ENCODE results near the gene SNRNP200. TPM values are rescaled to one million over a fixed set of nuclear protein-coding genes. Genes with fewer than 3 reads are reported as not detected.
"Not testable (repeated sequence)": the region's sequence is repeated elsewhere in the genome, so short reads cannot be mapped to it uniquely, and the experiment has no call there.

Gene SNRNP200
- total RNA-seq, 1 experiment from 2014 or later = 28.8 TPM

DNA sequence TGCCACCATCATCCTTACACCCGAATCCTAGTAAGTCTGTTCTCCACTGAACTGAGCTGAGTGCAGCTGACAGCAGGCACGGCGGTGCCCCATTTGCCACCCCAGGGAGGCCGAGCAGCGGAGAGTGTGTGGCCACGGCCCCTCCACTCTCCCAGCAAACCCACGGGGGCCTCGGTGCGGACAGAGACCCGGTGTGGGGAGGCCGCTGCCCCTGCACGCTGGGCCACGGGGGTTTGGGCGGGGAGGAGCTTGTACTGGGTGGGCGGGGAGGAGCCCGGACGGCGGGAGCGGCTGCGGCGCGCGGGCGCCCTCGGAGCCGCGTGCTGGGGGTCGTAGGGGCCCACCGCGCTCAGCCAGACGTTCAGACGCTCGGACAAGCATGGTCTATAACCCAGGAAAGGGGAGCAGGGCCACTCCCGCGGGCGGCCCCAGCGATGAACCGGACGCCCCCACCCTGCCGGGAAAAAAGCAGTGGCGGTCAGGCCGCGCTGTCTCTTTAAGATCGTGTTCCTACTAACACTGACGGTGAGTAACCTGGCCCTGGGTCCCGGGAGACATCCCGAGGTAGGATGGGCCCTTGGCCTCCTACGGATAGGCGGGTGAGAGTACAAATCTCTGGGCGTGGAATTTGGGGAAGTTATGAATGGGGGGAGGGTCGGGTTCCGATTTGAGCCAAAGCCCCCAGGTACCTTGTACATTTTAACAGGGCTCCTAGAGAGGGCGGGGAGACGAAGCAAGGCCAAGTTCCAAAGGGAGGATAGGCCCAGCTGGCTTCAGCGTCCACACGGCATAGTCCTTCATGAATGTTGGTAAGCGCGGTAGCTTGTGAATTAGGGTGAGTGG is 19.9 kb upstream of the SNRNP200 start, which contains the start of gene ITPRIPL1:
TSS of gene ITPRIPL1 (plus strand) at position 277 of the 843 bp plus-strand sequence. CDS start at position 800, 523 bp downstream.
- no peak for DNase-seq (ENCODE audit: low read depth)

- no peak for DNase-seq (ENCODE audit: low read depth)
These were observed 19.3 kb upstream of the SNRNP200 start for GRCh38 chr2:96324721-96325040.

GRCh38 chr2:96323849-96324248 is 18.5 kb upstream of the SNRNP200 start:
- DNase-seq (ENCODE audit: low read depth) = no peak

GRCh38 chr2:96320728-96321622 is 15.6 kb upstream of the SNRNP200 start:
- DNase-seq (ENCODE audit: low read depth) = peak; percentile 41

DNA sequence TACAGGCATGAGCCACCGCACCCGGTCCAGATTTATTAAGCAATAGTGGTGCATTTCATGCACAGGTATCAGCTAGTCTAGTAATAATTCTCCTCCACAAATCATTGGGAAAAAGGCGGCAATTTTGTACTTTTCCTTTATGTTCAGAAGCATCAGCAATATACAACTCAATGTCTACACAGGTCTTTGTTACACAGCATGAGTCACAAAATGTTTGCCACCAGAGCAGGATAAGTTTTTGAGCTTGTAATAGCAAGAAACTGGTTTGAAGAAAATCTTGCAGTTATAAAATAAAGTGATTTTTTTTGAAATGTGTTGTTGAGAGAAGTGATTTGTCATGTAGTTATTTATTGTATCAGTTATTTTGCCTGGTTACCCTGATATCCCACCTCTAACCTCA is 15.0 kb upstream of the SNRNP200 start:
- no peak for DNase-seq (ENCODE audit: low read depth)

DNA sequence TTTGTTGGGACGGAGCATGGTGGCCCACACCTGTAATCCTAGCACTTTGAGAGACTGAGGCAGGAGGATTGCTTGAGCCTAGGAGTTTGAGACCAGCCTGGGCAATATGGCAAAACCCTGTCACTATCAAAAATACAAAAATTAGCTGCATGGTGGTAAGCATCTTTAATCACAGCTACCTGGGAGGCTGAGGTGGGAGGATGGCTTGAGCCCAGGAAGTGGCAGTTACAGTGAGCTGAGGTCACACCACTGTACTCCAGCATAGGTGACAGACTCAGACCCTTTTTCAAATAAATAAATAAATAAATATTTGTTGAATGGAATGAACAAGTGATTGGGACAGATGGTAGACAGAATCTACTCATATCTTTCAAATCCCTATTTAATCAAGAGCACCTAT is 14.1 kb upstream of the SNRNP200 start:
- no peak for DNase-seq (ENCODE audit: low read depth)

DNA sequence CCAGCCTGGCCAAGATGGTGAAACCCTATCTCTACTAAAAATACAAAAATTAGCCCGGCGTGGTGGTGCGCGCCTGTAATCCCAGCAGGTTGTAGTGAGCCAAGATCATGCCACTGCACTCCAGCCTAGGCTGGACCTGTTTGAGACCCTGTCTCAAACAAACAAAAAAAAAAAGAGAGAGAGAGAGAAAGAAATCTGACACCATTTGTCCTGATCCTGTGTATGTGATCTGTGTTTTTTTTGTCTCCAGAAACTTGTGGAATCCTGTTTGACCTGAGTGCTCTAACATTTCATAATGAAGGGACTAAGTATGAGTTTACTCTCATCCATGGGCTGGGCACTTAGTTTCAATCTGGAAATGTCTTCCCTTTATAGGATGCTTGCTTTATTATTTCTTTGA is 13.4 kb upstream of the SNRNP200 start:
- no peak for DNase-seq (ENCODE audit: low read depth)

DNA sequence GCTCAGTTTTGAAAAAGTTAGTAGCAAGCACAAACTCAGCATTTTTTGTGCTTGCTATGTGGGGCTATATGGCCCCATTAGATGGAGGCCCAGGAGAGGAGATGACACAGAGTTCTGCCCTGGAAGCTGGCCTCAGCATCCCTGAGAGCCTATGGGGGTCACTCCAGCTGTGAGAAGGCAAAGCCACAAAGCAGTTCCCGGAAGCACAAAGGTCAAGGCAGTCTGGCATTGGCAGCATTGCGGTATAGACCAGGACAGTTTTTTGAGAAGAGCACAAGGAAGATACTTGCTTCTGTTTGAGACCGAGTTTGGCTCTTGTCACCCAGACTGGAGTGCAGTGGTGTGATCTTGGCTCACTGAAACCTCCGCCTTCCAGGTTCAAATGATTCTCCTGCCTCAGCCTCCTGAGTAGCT is 12.2 kb upstream of the SNRNP200 start:
- no peak for DNase-seq (ENCODE audit: low read depth)

DNA sequence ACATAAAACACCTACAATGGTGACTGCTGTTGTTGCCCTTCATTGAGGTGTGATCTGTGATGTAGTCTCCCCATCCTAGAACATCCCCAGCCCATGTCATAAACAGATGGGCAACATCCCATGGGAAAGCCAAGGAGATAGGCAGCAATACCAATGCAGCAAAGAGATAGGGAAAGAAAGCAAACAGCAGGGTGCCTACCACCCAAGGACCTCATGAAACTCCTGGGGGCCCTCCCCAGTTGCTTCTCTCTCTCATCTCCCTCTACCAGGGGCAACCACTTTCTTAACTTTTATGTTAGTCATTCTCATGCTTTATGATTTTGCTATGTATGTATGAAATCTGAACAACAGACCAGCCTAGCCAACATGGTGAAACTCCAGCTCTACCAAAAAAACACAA is 11.7 kb upstream of the SNRNP200 start:
- DNase-seq (ENCODE audit: low read depth) = no peak

- DNase-seq (ENCODE audit: low read depth) = peak; percentile 70
These were observed 10.2 kb upstream of the SNRNP200 start for GRCh38 chr2:96315400-96316071.

DNA sequence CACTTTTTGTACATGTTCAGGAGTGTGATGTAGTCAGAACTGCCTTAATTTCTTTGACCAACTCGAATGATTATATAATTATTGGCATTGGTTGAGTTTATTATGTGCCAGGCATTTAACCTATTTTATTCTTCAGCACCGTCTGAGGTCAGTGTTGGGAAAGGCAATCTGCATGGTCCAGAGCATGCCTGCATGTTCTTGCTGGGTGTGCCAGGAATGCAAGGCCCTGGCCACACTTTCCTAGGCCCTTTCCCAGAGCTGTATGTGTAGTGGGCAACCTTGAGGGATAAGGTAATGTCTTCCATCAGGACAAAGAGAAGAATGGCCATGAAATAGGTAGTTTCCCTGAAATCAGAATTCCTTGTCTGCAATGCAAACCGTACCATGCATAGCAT is 9.7 kb upstream of the SNRNP200 start:
- DNase-seq (ENCODE audit: low read depth) = no peak

GRCh38 chr2:96308248-96308647 is 2.9 kb upstream of the SNRNP200 start:
- DNase-seq (ENCODE audit: low read depth) = no peak

GRCh38 chr2:96306370-96306769 is 1.0 kb upstream of the SNRNP200 start:
- no peak for DNase-seq (ENCODE audit: low read depth)

- no peak for DNase-seq (ENCODE audit: low read depth)
These were observed 598 bp upstream of the SNRNP200 start for GRCh38 chr2:96305979-96306308.

- no peak for DNase-seq (ENCODE audit: low read depth)
These were observed 740 bp downstream of the SNRNP200 start for GRCh38 chr2:96304606-96305005.

- no peak for DNase-seq (ENCODE audit: low read depth)
These were observed 3.5 kb downstream of the SNRNP200 start for GRCh38 chr2:96301865-96302264.

DNA sequence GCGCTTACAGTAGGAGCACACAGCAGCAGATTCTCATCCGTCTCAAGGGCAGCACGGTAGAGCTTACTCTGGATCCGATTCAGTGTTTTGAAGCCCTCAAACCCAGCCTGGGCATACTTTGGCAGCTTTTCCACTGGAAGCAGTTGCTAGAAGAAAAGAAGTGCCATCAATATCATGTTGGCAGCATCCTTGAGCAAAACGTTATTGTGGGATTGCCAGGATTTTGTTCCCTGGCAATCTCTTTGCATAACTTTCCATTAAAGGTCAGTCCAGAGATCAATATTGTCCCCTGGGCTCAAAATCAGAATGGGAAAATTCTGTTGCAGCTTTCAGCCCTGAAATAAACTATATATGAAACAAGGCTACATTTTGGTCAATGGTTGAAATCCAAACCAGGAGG is 8.4 kb downstream of the SNRNP200 start:
- DNase-seq (ENCODE audit: low read depth) = no peak

DNA sequence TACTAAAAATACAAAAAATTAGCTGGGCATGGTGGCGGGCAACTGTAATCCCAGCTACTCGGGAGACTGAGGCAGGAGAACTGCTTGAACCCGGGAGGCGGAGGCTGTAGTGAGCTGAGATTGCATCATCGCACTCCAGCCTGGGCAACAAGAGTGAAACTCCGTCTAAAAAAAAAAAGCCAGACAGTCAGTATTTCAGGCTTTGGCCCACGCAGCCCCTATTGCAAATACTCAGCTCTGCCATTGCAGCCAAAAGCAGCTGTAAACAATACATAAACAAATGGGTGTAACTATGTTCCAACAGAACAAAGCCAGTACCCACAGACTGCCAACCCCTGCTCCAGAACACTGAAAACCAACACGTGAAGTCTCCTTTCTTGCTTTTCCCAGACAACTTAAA is 11.1 kb downstream of the SNRNP200 start:
- not testable (repeated sequence) for DNase-seq (ENCODE audit: low read depth)

DNA sequence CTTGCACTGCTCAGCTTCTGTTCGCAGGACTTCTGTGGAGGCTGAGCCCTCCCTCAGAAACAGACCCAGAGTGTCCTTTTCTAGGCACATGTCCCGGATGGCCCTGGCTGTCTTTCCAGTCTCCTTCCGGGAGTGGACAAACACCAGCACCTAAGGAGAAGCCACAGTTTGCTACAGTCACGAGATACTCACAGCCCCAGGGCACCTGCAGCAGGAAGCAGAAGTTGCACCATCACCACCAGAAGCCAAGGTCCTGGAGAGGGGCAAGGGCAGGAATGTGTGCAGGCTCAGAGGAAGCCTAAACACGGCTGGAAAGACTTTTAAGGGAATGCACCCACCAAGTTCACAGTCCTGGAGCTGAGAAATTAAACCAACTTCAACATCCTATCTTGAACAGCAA is 13.6 kb downstream of the SNRNP200 start:
- no peak for DNase-seq (ENCODE audit: low read depth)

- DNase-seq (ENCODE audit: low read depth) = no peak
These were observed 18.0 kb downstream of the SNRNP200 start for GRCh38 chr2:96287273-96287856.

- no peak for DNase-seq (ENCODE audit: low read depth)
These were observed 28.4 kb downstream of the SNRNP200 start for GRCh38 chr2:96276787-96277499.

Data from HT1080 (cell line).